ENCODE data around the gene RGS10. TPM values are rescaled to one million over a fixed set of nuclear protein-coding genes. Genes with fewer than 3 reads are reported as not detected.

RGS10 gene
- total and polyA plus RNA-seq, 10 of the 15 experiments (the other 5 are each of a cell fraction or from before 2014, with no cell fraction given), result 72.8 to 193 (median 127) TPM

GRCh38 chr10:119516381-119517234, 25.9 kb downstream of the RGS10 start (continued):
- TF ChIP-seq TCF12 (IDR thresholded peaks at IDR 0.05; ENCODE audit: low read depth, low read length), result no peak
- no peak for TF ChIP-seq TAF1 (IDR thresholded peaks at IDR 0.05; ENCODE audit: borderline replicate concordance, low read depth, low read length)
- no peak for TF ChIP-seq RELA (IDR thresholded peaks at IDR 0.05; ENCODE audit: borderline replicate concordance, partially characterized antibody)
- no peak for TF ChIP-seq RBBP5 (conservative IDR thresholded peaks at IDR 0.05)
- TF ChIP-seq ZNF622 (IDR thresholded peaks at IDR 0.05), result no peak
- TF ChIP-seq NR2C1 (IDR thresholded peaks at IDR 0.05), result no peak
- no peak for TF ChIP-seq CBX3 (IDR thresholded peaks at IDR 0.05; ENCODE audit: borderline replicate concordance, low read depth)
- 0 out of 2 replicates have a peak, but pooled peaks have one; percentile 24 for TF ChIP-seq NFIC (IDR thresholded peaks at IDR 0.05; ENCODE audit: low read depth, low read length)
- TF ChIP-seq MYB (IDR thresholded peaks at IDR 0.05; ENCODE audit: borderline replicate concordance, low read depth, low read length), result no peak
- peak; percentile 7 for TF ChIP-seq SP1 (IDR thresholded peaks at IDR 0.05; ENCODE audit: low read depth, low read length)
- peak; percentile 36 for TF ChIP-seq JUNB (IDR thresholded peaks at IDR 0.05)
- TF ChIP-seq IKZF2 (IDR thresholded peaks at IDR 0.05), result peak; percentile 84 to 87; a peak in 3 of 4 replicates
- TF ChIP-seq TCF7 (IDR thresholded peaks at IDR 0.05; ENCODE audit: borderline replicate concordance), result peak; percentile 33; the same call in 1 of the 2 replicates
- TF ChIP-seq, protein P1, sequence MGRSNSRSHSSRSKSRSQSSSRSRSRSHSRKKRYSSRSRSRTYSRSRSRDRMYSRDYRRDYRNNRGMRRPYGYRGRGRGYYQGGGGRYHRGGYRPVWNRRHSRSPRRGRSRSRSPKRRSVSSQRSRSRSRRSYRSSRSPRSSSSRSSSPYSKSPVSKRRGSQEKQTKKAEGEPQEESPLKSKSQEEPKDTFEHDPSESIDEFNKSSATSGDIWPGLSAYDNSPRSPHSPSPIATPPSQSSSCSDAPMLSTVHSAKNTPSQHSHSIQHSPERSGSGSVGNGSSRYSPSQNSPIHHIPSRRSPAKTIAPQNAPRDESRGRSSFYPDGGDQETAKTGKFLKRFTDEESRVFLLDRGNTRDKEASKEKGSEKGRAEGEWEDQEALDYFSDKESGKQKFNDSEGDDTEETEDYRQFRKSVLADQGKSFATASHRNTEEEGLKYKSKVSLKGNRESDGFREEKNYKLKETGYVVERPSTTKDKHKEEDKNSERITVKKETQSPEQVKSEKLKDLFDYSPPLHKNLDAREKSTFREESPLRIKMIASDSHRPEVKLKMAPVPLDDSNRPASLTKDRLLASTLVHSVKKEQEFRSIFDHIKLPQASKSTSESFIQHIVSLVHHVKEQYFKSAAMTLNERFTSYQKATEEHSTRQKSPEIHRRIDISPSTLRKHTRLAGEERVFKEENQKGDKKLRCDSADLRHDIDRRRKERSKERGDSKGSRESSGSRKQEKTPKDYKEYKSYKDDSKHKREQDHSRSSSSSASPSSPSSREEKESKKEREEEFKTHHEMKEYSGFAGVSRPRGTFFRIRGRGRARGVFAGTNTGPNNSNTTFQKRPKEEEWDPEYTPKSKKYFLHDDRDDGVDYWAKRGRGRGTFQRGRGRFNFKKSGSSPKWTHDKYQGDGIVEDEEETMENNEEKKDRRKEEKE (IDR thresholded peaks at IDR 0.05), result no peak
- no peak for TF ChIP-seq SMAD1 (IDR thresholded peaks at IDR 0.05; ENCODE audit: low read depth, partially characterized antibody)
- TF ChIP-seq, protein P2, sequence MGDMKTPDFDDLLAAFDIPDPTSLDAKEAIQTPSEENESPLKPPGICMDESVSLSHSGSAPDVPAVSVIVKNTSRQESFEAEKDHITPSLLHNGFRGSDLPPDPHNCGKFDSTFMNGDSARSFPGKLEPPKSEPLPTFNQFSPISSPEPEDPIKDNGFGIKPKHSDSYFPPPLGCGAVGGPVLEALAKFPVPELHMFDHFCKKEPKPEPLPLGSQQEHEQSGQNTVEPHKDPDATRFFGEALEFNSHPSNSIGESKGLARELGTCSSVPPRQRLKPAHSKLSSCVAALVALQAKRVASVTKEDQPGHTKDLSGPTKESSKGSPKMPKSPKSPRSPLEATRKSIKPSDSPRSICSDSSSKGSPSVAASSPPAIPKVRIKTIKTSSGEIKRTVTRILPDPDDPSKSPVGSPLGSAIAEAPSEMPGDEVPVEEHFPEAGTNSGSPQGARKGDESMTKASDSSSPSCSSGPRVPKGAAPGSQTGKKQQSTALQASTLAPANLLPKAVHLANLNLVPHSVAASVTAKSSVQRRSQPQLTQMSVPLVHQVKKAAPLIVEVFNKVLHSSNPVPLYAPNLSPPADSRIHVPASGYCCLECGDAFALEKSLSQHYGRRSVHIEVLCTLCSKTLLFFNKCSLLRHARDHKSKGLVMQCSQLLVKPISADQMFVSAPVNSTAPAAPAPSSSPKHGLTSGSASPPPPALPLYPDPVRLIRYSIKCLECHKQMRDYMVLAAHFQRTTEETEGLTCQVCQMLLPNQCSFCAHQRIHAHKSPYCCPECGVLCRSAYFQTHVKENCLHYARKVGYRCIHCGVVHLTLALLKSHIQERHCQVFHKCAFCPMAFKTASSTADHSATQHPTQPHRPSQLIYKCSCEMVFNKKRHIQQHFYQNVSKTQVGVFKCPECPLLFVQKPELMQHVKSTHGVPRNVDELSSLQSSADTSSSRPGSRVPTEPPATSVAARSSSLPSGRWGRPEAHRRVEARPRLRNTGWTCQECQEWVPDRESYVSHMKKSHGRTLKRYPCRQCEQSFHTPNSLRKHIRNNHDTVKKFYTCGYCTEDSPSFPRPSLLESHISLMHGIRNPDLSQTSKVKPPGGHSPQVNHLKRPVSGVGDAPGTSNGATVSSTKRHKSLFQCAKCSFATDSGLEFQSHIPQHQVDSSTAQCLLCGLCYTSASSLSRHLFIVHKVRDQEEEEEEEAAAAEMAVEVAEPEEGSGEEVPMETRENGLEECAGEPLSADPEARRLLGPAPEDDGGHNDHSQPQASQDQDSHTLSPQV (IDR thresholded peaks at IDR 0.05), result no peak
- peak; percentile 94 for TF ChIP-seq IKZF1 (conservative IDR thresholded peaks at IDR 0.05)
- TF ChIP-seq REST (IDR thresholded peaks at IDR 0.05; ENCODE audit: low read depth, low read length), result no peak
- no peak for TF ChIP-seq HCFC1 (IDR thresholded peaks at IDR 0.05; ENCODE audit: low read length)
